Endothelial cell of umbilical vein (primary cell): ENCODE measurements around the gene KIAA1671. TPM values are rescaled to one million over a fixed set of nuclear protein-coding genes. Genes with fewer than 3 reads are reported as not detected.

Experiments used
- BruUV-seq: library from RNA; stranded (reverse); fragments of 400-500 nt; replicated peaks from 2 replicates; lab custom pipeline; 2021; lab: Mats Ljungman, UMichigan
- CTCF ChIA-PET: fragments of 300-600, 350-600 bp; sonication (Branson Sonifier 250); formaldehyde crosslinking; loops from one replicate; lab custom pipeline; 2021; ENCODE audit warnings: antibody characterized with exemption, inconsistent platforms; lab: Charles Lee
- POLR2A ChIA-PET: fragments of 300-600, 350-600 bp; sonication (Branson Sonifier 250); formaldehyde crosslinking; loops from one replicate; lab custom pipeline; 2021; ENCODE audit warnings: antibody characterized with exemption, inconsistent platforms; lab: Charles Lee
- DNase-seq: peaks from one replicate; pipeline ENCODE4 v3.0.0-alpha.2; 2011; ENCODE audit warnings: low read depth, low spot score
- FAIRE-seq: peaks from 2 replicates; lab custom pipeline; 2011; peaks lifted over from hg19 to GRCh38; lab: Jason Lieb, UNC
- H2AFZ ChIP-seq: 2 replicates; pipeline ENCODE4 v1.6.0; 2012; ENCODE audit warnings: low read depth, low read length, control low read depth, inconsistent platforms
- H3K27ac ChIP-seq: 2 replicates; pipeline ENCODE4 v1.5.1; 2011; ENCODE audit warnings: low read depth, mild to moderate bottlenecking, control low read depth, low read length, moderate library complexity; ENCODE audit not compliant: insufficient read depth
- H3K27me3 ChIP-seq, 2 experiments: 2 replicates each; pipeline versions ENCODE4 v1.6.0 to v1.6.1; 2011; ENCODE audit warnings: low read length in 2 of 2, mixed read lengths in 1 of 2; ENCODE audit not compliant: control insufficient read depth in 2 of 2, insufficient read depth in 2 of 2
- H3K36me3 ChIP-seq, 2 experiments: 2 replicates in 1 of 2; 3 replicates in 1 of 2; pipeline ENCODE4 v1.5.1; 2011; ENCODE audit warnings: low read length in 2 of 2, mild to moderate bottlenecking in 1 of 2, moderate library complexity in 1 of 2; ENCODE audit not compliant: control insufficient read depth in 2 of 2, insufficient read depth in 2 of 2; ENCODE audit errors: extremely low read depth in 1 of 2
- H3K4me1 ChIP-seq: 3 replicates; pipeline ENCODE4 v1.5.1; 2011; ENCODE audit warnings: mild to moderate bottlenecking, low read length; ENCODE audit not compliant: control insufficient read depth, insufficient read depth; ENCODE audit errors: extremely low read depth
- H3K4me2 ChIP-seq: 2 replicates; pipeline ENCODE4 v1.6.1; 2011; ENCODE audit warnings: low read length, control low read depth, mixed read lengths; ENCODE audit not compliant: insufficient read depth
- H3K4me3 ChIP-seq, 3 experiments: fragments of 200-600 bp in 1 of 3; sonication (generic), shearing (Covaris generic) in 1 of 3; replicated peaks in 1 of 3; 2 replicates each; pipeline ENCODE4 v1.5.1; 2011 to 2016; ENCODE audit warnings: control low read depth in 3 of 3, low read length in 3 of 3, mild to moderate bottlenecking in 2 of 3, inconsistent platforms in 1 of 3, low read depth in 1 of 3, moderate library complexity in 1 of 3; ENCODE audit not compliant: insufficient read depth in 1 of 3
- H3K79me2 ChIP-seq: 2 replicates; pipeline ENCODE4 v1.6.0; 2012; ENCODE audit warnings: low read length, inconsistent platforms; ENCODE audit not compliant: control insufficient read depth, insufficient read depth
- H3K9ac ChIP-seq: replicated peaks from 2 replicates; pipeline ENCODE3; 2011; ENCODE audit warnings: low read length, control low read depth; ENCODE audit not compliant: insufficient read depth; ENCODE audit errors: extremely low read depth
- H3K9me1 ChIP-seq: replicated peaks from 3 replicates; pipeline ENCODE4 v1.6.0; 2011; ENCODE audit warnings: mild to moderate bottlenecking, low read length; ENCODE audit not compliant: control insufficient read depth, insufficient read depth; ENCODE audit errors: extremely low read depth
- H3K9me3 ChIP-seq: replicated peaks from 2 replicates; pipeline ENCODE4 v1.5.1; 2012; ENCODE audit warnings: low read length, inconsistent platforms; ENCODE audit not compliant: control insufficient read depth, insufficient read depth
- H4K20me1 ChIP-seq: replicated peaks from 2 replicates; pipeline ENCODE3; 2011; ENCODE audit warnings: mild to moderate bottlenecking, low read length; ENCODE audit not compliant: control insufficient read depth, insufficient read depth; ENCODE audit errors: extremely low read depth
- FOS ChIP-seq: IDR thresholded peaks from 2 replicates; pipeline ENCODE4 v1.6.1; 2011; ENCODE audit warnings: mild to moderate bottlenecking, low read length, moderate library complexity, borderline replicate concordance; ENCODE audit not compliant: insufficient read depth
- JUN ChIP-seq: IDR thresholded peaks from 2 replicates; pipeline ENCODE4 v1.6.1; 2011; ENCODE audit warnings: borderline replicate concordance, low read depth; ENCODE audit not compliant: insufficient read length, insufficient read depth
- MYC ChIP-seq: IDR thresholded peaks from one replicate; pipeline ENCODE4 v1.6.1; 2011; ENCODE audit warnings: mild to moderate bottlenecking, low read depth, low read length
- POLR2AphosphoS5 ChIP-seq: IDR thresholded peaks from 2 replicates; pipeline ENCODE4 v1.6.1; 2012; ENCODE audit warnings: low read depth, mild to moderate bottlenecking, control low read depth, low read length, moderate library complexity; ENCODE audit not compliant: insufficient read depth
- dilution Hi-C: fragments of 300-500 bp; cut with MboI; formaldehyde crosslinking; loops from one replicate; pipeline ENCODE4 v1.15.0; 2019; ENCODE audit warnings: low sequenced_read_pairs; ENCODE audit not compliant: extremely low pct_ligation_motif_present
- intact Hi-C: fragments of 100-400 bp; cut with micrococcal nuclease; formaldehyde crosslinking; loops from one replicate; pipeline ENCODE4 v1.10.0; 2022
- polyA plus RNA-seq, 4 experiments: library from polyadenylated mRNA; depleted of rRNA in 3 of 4; stranded (reverse) in 3 of 4; unstranded in 1 of 4; fragments of >200 nt; gene quantifications; 2 replicates each; pipeline versions ENCODE4 v1.2.1 to v1.2.3, GENCODE V29; 2011 to 2012; ENCODE audit warnings: missing spikeins in 1 of 4
- total RNA-seq: library from RNA; stranded (reverse); gene quantifications from 2 replicates; pipeline ENCODE4 v1.2.3, GENCODE V29; 2021
- TF ChIP-seq, protein P1 (sequence below): IDR thresholded peaks from 2 replicates; pipeline ENCODE4 v1.6.1; 2011; ENCODE audit not compliant: insufficient read depth, insufficient read length

Gene KIAA1671
- total and polyA plus RNA-seq, 2 donors (not counting 3 experiments of a cell fraction or from before 2014, with no cell fraction given) = 23.1 to 85.1 TPM

GRCh38 chr22:24961217-24961844, 8.8 kb downstream of the KIAA1671 start:
- no peak overlapping the region for H3K9ac ChIP-seq
- H3K79me2 ChIP-seq = peaks cover 52% of the 10 kb centered on the region
- H4K20me1 ChIP-seq = no peaks in the 10 kb centered on the region
- FAIRE-seq (peak; percentile 42), DNase-seq (no peak)
- ChIA-PET CTCF (no interaction called here), POLR2A (no interaction called here)
- no peak overlapping the region for H3K4me2 ChIP-seq
- BruUV-seq = no TSS peak
- intact Hi-C loops = no loop called here
- no peaks in the 10 kb centered on the region for H3K9me3 ChIP-seq
- H3K9me1 ChIP-seq = peaks cover 3% of the 10 kb centered on the region
- H3K4me3 ChIP-seq = no peak overlapping the region
- no peak overlapping the region for H2AFZ ChIP-seq
- dilution Hi-C loops = no loop called here
- H3K36me3 ChIP-seq = no peaks in the 10 kb centered on the region
- no peak overlapping the region for H3K27ac ChIP-seq
- H3K27me3 ChIP-seq = no peaks in the 10 kb centered on the region
- TF ChIP-seq MYC (no peak), FOS (no peak), JUN (no peak), POLR2AphosphoS5 (no peak)
- TF ChIP-seq, protein P1, sequence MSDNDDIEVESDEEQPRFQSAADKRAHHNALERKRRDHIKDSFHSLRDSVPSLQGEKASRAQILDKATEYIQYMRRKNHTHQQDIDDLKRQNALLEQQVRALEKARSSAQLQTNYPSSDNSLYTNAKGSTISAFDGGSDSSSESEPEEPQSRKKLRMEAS = no peak
- peaks cover 16% of the 10 kb centered on the region for H3K4me1 ChIP-seq

DNA sequence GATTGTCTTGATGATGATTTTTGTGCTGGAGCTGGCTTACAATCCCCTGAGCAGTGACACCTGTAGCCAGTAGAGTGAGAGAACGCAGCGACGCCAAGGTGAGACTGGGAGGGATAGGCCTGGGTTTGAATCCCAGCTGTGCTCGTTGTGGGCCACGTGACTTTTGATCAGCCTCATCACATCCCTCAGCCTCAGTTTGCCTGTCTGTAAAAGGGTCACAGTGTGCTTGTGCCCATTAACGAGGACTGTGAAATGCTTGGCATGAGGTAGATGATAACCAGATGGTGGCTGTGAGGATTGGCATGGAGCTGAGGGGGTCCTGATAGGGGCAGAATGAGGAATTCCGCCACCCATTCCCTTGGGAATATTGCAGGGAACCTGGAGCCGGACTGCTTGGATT, 9.6 kb downstream of the KIAA1671 start:
- BruUV-seq = no TSS peak
- FAIRE-seq = peak; percentile 63
- POLR2A ChIA-PET = no interaction called here

More for the DNA sequence above, 9.6 kb downstream of the KIAA1671 start:
- no peak for DNase-seq
- Histone ChIP-seq H3K4me3 (no peak overlapping the region), H3K4me1 (peaks cover 17% of the 10 kb centered on the region), H3K9ac (no peak overlapping the region), H3K9me3 (no peaks in the 10 kb centered on the region), H4K20me1 (no peaks in the 10 kb centered on the region), H3K79me2 (peaks cover 51% of the 10 kb centered on the region), H3K4me2 (no peak overlapping the region), H2AFZ (no peak overlapping the region), H3K27me3 (no peaks in the 10 kb centered on the region), H3K9me1 (peaks cover 3% of the 10 kb centered on the region), H3K36me3 (no peaks in the 10 kb centered on the region), H3K27ac (no peak overlapping the region)
- intact Hi-C loops (no loop called here), dilution Hi-C loops (no loop called here)
- CTCF ChIA-PET = interaction anchor here (1.1 to 1.3 kb wide), 2 partner anchors 85 to 87 kb away, joined by 3 read pairs; no protein-coding TSS in a partner anchor
- TF ChIP-seq JUN (no peak), POLR2AphosphoS5 (no peak), MYC (no peak)
